DMS153 treated with DMSO at 0.1 percent for 48 hours (cell line): ENCODE data around the gene LRMDA.

Experiments
- DNase-seq: peaks from one replicate; lab custom pipeline; 2025; ENCODE audit not compliant: unreplicated experiment; lab: John Stamatoyannopoulos, UW

LRMDA gene

DNA sequence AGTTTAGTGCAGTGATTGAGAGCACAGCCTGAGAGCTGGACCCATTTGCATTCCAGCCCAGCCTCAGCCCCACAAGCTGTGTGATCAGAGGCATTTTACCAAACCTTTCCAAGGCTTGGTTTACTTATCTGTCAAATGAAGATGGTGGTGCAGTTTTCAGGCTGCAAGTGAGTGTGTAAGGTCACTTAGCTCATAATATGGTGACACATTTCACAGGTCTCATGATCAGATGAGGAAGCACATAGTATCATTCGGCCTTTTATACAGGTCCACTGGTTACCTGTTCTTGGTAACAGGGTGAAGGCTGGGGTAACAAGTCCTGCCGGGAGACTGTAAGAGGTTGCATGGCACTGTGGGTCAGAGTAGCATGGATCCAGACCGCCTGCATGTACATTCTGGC lies 371.7 kb downstream of the LRMDA start:
- no peak for DNase-seq

DNA sequence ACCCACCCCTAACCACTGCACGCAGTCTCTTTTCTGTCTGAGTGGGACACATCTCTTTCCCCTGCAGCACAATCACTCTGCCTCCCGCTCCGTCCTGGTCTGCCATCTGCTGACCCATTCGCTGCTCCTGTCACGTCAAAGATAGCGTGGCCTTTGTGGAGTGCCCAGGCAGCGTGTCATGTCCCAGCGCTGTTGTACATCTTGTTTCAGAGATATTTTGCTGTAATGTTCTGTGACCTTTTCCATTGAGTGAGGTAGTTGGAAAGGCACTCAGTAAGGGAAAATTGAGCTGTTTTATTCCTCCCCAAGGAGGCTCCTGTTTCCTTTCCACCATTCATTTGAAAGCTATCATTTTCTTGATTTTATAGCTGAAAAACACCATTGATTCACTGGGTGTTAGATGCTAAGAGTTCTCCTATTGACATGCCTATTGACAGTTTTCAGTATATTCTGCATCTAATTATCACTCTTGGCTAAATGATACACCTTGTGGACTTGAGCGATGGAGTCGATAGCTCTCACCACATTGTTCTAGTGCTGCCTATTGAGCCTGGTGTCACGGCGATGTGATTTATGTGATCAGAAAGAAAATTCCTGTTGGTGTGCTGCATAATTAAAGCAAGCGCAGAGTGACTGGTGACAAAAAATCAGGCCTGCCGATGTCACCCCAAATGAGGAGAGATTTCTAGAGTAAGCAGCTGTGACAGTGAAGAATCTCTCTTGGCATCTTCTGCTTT lies 372.6 kb downstream of the LRMDA start:
- peak; percentile 39 for DNase-seq

DNA sequence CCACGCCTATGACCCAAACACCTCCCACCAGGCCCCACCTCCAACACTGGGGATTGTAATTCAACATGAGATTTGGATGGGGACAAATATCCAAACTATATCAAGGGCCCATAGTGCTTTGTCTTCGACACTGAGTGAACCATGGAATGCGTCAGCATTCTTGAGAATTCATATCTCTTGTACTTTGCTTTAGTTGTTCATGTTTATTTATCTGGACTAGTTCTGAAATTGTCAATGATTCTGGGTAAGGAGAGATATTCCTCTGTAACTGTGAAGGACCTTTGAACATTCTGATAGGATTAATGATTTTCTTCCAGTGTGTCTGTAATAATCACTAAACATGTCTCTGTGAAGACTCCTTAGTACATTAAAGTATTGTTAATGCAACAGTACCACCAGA lies 374.8 kb downstream of the LRMDA start:
- DNase-seq = no peak

DNA sequence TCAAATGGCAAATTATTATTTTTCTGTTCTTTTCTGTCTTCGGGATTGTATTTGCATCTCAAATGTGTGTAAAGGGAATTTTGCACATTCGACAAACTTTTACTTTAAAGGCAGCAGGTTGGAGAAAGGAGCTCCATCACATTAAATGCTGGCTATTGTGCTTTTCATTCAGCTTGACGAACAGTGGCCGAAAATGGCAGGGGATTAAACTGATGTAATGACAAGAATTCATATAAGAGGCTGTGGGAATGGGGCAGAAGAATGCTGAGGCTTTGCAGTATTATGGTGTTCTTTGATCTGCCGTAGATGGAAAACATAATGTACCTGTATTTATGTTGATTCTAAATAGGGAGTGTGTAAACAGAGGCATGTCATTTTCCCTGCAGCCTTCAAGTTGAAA lies 376.0 kb downstream of the LRMDA start:
- DNase-seq = no peak

DNA sequence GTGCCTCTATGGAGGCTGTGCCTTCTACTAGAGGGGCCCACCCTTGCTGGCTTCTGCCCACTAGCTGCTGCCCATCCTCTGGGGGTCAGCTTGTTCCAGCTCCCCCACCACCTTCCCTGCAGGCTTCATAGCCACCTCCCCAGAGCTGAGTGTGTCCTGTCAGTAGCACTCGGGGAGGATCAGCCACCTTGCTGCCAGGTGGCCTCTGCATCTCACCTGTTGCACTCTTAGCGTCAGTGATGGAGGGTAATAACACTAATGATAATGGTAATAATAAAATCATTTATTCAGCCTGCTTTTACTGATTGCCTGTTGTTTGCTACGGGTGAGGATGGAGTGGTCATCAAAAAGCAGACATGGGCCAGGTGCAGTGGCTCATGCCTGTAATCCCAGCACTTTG lies 377.6 kb downstream of the LRMDA start:
- DNase-seq = no peak

DNA sequence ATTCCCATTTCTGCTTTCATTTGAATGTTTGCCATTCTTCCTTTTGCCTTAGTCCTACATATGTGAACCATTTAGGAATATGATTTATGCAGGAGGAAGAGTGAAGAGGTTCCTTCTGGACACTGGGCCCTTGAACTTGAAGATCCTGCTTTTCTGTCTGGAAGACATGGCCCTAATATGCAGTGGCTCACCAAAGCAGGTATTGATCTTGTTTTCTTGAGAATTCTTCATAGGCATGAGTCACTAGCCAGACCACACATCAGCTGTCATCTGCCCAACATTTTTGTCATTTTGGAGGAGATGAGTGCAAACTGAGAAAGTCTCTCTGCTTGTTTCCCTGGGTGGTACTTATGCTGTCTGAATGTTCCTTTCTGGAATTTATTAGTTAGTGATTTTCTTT lies 382.6 kb downstream of the LRMDA start:
- no peak for DNase-seq

DNA sequence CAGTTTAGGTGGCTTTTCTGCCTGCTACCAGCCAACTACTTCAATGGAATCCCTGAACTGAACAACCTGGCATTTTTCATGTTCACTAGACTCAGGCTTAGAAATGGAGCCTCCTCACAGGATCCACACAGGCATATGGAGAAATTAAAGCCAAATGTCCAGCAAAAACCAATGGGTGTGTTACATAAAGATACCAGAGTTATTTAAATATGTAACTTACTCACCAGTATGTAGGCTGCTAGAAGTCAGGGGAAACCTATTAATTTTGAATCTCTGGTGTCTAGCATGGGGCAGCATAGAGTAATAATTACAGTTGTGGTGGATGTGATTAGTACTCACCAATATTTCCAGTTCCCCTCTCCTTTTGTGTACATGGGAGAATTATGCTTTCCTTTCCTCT lies 383.6 kb downstream of the LRMDA start:
- no peak for DNase-seq

DNA sequence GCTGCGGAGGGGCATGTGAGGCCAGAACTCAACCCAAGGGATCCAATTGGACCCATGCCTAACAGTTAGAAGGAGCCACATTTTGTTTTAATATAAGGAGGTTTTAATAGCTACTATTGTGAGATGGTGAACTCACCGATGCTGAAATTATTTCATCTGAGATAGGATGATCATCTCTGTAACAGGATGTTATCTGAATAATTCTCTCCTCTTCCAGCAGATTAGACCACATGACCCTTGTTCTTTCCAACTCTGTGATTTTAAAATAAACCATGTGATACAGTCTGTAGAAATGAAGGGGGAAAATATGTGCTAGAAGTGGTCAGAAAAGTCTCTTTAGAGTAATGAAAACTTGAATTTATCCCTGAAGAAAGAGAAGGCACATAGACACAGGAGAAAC lies 385.8 kb downstream of the LRMDA start:
- no peak for DNase-seq

DNA sequence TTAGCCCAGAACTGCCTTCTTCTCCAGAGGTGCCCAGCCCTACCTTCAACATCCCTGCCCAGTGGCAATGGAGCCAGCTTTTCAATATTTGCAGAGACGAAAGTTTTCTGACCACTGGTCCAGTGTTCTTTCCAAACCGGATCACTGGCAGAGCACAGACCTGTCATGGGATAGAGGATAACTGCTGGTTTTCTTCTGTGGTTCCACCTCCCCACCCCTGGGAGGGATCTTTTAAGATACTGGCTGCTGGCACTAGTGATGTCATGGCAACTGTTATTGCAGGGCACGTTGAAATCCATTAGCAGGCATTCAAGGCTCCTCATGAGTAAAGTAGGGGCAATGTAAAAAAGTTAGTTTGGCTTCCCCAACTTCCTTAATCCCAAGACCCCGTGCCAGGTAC lies 387.1 kb downstream of the LRMDA start:
- DNase-seq = no peak

DNA sequence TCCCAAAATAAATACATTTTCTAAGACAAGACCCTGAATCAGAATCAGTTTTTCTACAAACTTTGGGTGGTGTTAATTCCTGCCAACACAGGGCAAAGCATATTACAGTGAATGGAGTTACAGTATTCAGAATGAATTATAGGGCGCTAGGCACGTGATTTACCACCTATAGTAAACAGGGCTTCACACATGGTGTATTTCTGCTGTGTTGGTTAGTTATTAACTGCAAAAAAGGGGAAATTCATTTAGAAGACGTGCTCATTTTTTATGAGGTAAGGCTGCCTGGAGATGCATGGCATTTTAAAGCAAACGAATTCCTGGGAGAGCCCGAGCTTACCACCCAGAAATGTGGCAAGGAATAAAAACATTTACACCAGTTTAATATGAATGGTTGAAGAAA lies 393.8 kb downstream of the LRMDA start:
- no peak for DNase-seq

DNA sequence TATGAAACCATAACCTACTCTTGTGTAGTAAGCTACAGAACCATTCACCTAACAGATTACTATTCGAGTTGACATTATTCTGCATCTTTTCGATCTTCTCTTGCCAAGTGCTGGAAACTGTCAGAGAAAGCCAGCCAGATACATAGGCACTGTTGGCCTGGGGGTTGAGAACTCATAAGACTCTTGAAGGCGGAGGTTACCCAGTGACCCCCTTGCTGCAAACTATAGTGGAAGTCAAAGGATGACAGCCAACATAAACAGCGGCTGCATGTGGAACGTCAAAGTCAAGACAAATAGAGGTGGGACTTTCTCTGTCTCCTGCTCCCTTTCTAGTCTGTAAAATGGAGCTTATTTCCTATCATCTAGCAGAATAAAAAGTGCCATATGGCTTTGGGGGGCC lies 394.2 kb downstream of the LRMDA start:
- no peak for DNase-seq

DNA sequence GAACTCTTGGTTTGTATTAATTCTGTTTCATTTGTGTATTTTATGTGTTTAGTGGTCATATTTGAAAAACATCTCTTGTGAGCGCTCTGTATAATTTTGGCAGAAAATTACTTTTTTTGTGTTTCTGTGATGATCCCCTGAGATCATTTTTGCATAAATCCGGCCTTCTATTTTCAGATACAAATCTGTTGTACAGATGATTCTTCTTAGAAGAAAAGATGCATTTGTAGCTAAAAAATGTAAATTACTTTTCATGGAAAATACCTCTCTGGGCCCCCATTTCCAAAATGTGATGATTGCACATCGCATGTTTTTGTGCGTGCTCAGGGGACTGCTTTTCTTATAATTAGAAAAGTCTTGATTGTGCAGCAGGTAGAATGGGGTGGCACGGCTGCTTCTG lies 395.4 kb downstream of the LRMDA start:
- no peak for DNase-seq

DNA sequence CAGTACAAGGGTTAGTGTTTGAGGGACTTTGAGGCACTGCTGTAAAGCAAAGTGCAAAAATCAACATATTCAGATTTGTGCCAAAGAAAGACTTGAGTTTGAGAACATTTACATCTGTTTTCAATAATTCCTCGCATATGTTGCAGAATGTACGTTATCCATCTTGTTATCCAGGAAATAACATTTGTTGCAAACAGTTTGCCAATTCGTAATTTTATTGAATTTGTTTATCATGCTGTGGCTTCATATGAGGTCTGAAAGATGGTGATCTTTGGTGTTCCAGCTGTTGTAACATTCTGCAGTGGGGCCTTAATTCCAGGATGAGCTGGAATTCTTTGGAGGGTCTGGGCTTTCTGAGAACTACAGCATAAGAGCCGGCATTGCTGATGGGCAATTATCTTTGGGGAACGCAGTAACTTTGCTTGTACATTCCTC lies 396.2 kb downstream of the LRMDA start:
- no peak for DNase-seq

DNA sequence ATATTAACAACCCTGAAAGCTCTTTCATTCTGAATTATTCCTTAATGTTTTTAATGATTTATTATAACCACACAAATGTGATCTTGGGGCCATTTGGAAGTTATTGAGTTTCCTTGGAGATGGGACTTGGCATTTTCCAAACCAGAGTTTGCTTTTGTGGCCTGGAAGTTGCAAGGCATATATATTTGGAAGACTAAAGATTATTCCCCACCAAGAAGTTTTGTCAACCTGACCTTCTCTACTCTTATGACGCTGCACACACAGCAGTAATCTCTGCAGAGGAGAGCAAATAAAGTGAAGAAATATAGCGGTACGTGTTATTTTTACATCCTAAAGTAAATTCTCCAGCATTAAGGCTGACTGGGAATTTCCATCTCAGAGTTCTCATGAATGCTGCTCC lies 397.0 kb downstream of the LRMDA start:
- no peak for DNase-seq

DNA sequence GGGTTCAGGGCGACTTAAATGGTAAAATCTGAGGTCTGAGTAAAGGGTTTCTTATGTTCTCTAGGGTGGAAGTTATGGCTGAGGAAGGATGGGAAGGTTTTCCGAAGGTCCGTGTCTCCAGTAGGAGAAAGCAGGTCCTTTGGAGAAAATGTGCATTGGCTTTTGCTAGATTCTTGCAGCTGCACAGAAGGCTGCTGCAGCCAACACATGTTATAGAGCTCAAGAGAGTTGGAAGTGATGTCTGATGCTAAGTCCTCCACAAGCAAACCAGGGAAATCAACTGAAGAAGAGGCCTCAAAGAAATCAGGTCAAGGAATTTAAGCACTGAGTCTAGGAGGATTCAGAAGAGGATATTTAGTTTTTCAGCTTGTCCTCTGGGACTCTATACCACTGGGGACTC lies 404.6 kb downstream of the LRMDA start:
- no peak for DNase-seq

DNA sequence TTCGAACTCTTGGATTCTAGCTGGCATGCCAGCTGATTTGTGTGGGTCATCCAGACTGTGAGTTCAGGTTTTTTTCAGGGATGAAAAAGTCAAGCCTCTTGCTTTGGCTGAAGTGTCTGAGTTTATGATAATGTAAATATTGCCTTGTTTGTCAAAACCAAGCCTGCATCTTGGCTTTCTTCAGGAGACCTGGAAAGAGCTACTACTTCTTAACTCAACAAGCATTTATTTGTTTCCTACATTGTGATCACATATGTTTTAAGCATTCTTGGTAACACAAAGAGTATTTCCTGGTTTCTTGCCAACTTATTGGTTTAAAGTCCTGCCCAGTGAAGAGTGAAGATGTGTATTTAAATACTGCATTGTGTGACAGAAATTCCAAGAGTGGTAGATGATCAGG lies 407.1 kb downstream of the LRMDA start:
- DNase-seq = no peak

DNA sequence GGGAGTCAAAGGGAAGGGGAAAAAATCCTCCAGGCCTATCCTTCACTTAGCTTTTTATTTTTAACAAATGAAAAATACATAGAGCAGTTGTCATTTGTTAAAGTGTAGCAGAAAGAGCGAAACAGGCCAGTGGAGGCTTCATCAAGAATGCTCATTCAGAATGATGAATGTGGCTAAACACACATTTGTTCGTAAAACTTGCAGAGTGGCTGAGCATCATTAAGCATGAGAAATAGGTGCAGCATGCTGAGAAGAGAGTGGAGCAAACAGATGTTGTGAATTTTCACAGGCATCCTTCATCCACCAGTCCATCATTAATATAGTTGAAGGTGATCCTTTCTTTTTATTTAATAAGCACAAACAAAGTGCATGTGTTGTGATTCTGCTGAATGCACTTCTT lies 407.6 kb downstream of the LRMDA start:
- DNase-seq = no peak

DNA sequence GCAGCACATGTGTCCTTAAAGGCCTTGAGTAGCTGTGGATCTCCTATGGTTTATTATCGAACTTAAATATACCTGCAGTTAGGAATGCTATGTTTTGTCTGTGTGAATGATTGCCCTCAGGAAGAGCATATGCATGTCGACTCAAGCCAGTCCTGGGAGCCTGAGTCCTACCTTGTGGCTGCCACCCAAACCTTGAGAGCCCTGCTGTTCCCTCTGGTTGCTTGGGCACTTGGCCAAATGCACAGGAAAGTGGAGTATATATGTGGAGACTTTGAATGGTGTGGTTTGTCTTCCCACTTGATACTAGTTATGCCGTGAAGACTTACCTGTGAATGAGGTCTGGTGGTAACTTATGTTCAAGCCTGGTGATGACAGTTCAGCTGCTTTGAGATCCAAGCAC lies 409.8 kb downstream of the LRMDA start:
- no peak for DNase-seq

DNA sequence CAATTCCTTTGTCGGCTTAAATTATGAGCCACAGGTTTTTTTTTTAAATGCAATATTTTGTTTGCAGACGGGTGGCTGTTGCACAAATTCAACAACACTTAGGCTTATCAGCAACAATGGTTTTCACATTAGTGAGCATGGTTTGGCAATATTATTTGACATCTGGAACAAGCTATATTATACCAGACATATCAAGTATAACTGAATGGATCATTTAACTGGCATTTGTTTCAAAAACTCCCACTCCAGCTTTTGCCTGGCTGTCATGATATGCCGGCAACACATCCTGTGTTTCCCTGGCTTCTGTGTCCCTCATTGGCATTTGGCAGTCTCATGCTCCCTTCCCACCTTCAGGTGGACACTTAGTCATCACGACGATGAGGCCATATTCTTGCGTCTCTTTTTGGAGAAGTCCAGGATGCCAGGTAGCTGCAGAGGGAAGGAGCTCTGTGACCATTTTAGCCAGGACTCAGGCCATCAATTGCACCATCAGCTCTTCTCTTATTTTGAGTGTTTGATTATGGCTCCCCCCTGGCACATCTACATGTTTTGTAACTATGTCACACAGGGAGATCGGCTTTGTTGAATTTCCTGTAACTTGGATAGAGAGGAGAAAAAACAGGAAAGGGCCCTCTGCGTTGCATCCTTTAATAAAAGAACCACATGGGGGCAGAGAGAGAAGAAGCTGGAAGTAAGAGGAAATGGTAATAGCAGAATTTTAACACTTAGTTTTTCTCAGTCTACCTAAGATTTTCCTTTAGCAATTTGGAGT lies 413.9 kb downstream of the LRMDA start:
- DNase-seq = no peak

DNA sequence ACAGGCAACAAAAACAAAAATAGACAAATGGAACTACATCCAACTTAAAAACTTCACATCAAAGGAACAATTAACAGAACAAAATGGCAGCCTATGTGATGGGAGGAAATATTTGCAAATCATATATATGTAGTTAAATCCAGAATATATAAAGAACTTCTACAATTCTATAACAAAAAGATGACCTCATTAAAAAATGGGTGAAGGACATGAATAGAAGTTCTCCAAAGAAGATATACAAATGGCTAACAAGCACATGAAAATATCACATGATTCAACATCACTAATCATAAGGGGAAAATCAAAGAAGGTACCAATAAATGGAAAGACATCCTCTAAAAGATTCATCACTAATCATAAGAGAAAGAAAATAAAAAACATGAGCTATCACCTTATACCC lies 416.1 kb downstream of the LRMDA start:
- DNase-seq = no peak

DNA sequence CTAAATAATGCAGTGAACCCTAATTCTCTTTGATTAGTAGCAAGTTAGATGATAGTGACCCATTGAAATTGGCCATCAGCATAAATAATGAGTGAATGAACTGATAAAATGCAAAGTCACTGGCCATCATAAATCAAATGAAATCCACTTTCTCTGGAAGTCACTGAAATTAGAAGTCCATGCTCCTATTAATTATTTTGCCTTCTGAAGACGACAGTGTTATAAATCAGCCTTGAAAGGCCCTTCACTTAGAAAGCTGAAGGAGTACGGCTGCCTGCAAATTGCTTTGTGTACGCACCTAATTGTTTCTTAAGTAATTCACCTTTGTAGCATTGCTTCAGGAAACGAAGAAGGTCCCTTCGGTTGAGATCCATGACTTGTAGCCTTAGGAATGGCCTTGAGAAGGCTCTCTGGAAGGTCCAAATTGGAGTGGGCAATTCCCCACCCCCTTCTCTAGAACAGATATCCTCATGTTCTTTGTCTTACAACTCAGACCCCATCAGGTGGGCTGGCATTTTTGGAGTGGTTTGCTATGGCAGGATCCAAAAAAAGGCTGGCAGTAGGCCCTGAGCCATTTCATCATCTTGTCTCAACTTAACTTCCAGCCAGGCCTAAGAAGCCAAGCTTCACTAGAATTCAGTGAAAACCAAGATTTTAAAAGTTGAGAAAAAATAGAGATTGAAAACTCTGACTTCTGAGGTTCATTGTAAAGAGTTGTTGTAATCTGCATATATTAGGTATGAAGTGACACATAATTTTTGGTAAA lies 420.3 kb downstream of the LRMDA start:
- DNase-seq = no peak

DNA sequence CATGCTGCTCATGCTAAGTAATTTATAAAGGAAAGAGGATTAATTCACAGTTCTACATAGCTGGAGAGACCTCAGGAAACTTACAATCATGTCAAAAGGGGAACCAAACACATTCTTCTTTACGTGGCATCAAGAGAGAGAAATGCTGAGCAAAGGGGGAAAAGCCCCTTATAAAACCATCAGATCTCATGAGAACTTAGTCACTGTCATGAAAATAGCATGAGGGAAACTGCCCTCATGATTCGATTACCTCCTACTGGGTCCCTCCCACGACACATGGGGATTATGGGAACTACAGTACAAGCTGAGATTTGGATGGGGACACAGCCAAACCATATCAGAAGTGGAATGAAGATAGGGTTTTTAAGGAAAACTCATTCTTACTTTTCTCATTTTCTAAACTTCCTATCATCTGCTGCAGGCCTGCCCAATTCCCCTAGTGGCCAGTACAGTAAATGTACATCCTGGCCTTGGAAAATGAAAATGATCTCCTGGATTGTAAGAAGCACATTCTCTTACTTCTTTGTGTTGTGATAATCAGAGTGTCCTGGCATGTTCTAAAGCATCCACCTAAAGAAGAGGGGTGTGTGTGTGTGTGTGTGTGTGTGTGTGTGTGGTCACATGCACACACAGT lies 421.5 kb downstream of the LRMDA start:
- DNase-seq = no peak
